GM19324 (cell line): ENCODE results near the gene IL12B.
"Not testable (repeated sequence)": the region's sequence is repeated elsewhere in the genome, so short reads cannot be mapped to it uniquely, and the experiment has no call there.

ENCODE experiments used
- ATAC-seq: cut with Tn5 transposase; IDR thresholded peaks from one replicate; pipeline ENCODE4 v1.9.1; 2021; ENCODE audit warnings: mild to moderate bottlenecking, moderate library complexity; ENCODE audit not compliant: unreplicated experiment, low FRiP score

IL12B gene

DNA sequence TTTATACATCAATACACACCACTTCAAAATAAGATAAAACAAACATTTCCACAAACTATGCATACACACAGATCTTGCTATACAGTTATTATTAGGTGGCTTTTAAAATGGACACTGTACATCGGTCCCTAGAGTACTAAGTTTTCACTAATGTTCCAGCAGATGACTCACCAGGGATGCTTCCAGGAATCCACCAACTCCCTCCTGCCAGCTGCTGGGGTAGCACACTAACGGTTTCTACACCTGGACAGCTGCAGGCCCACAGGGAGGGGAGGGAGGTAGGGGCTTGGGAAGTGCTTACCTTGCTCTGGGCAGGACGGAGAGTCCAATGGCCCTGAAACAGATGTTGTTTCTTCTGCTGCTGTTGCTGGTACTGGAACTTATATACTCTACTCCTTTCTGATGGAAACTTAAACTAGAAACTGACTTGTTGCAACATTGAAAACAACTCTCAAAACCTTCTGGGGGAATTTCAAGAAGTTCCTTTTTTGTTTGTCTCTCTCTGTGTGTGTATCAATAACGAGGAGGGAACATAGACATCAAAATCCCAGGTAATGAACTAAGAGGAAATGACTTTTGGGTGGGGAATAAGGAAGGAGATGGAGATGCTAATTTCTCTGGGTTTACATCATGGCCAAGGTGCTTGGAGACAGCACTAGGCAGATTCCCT, at the start of gene IL12B:
Gene IL12B, minus strand, starts transcription at position 357 of the 670 bp plus-strand sequence. CDS start 3,705 bp downstream, outside the sequence.
- no peak for ATAC-seq

DNA sequence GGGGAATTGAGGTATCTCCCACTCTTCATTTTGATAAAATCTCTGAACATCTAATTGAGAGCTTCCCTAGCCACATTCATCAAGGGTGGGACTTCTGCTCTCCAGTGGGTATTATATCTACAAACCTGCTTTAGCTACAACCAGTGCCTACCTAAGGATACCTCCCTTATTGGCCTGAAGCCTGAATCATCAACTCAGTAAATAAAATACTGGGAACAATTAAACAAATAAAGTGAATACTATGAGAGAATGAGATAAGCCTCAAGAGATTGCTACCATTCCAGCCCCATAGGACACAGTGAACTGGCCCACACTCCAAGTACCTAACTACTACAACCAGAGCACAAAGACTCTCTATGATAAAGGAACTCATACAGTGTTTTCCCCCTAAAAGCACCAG, 47.4 kb upstream of the IL12B start:
- ATAC-seq, result no peak

DNA sequence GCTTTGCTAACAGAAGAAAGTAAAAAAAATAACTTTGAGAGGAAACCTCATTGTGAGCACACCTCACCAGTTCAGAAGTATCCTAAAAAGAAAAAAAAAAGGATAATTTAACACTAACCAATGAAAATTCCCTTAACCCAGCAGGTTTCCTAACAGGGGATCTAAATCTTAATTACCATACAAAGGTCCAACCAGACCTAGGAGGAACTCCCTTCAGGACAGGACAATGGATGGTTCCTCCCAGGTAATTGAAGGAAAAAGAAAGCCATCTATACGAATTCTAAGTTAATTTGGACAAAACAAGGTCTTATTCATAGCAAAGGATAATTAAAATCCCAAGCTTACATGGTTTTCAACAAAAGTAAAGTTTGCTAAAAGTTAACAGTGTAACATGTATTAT, 37.6 kb upstream of the IL12B start:
- not testable (repeated sequence) for ATAC-seq

DNA sequence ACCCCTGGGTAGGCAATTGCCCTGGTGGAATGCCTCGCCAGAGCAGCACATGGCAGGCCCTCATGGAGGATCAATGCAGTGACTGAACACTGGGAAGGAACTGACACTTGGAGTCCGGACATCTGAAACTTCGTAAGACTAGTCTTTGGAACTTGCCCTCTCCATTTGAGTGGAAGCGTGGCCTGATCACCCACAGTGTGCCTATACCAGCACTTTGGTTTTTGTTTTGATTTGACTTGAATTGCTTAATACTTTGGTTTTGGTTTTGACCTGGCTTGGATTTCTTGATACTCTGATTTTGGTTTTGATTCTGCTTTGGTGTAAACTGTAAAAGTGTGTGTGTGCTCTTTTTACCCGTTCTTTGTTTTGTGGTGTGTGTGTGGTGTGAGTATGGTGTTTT, 36.5 kb upstream of the IL12B start:
- ATAC-seq, result not testable (repeated sequence)

- no peak for ATAC-seq
Observed at GRCh38 chr5:159362220-159362619, 31.9 kb upstream of the IL12B start.

DNA sequence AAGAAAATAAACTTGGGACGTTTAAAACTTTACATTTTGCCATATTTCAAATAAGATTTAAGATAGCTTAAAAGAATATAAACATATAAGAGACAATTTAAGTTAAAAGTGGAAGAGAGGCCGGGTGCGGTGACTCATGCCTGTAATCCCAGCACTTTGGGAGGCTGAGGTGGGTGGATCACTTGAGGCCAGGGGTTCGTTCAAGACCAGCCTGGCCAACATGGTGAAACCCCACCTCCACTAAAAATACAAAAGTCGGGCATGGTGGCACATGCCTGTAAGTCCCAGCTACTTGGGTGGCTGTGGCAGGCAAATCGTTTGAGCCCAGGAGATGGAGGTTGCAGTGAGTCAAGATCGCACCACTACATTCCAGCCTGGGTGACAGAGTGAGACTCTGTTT, 29.6 kb upstream of the IL12B start:
- not testable (repeated sequence) for ATAC-seq

GRCh38 chr5:159359408-159359807, 29.1 kb upstream of the IL12B start:
- no peak for ATAC-seq

- ATAC-seq, result no peak
Observed at GRCh38 chr5:159353661-159354252, 23.5 kb upstream of the IL12B start.

DNA sequence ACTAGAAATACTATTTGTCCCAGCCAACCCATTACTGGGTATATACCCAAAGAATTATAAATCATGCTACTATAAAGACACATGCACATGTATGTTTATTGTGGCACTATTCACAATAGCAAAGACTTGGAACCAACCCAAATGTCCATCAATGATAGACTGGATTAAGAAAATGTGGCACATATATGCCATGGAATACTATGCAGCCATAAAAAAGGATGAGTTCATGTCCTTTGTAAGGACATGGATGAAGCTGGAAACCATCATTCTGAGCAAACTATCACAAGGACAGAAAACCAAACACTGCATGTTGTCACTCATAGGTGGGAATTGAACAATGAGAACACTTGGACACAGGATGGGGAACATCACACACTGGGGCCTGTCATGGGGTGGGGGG, 20.4 kb upstream of the IL12B start:
- not testable (repeated sequence) for ATAC-seq

DNA sequence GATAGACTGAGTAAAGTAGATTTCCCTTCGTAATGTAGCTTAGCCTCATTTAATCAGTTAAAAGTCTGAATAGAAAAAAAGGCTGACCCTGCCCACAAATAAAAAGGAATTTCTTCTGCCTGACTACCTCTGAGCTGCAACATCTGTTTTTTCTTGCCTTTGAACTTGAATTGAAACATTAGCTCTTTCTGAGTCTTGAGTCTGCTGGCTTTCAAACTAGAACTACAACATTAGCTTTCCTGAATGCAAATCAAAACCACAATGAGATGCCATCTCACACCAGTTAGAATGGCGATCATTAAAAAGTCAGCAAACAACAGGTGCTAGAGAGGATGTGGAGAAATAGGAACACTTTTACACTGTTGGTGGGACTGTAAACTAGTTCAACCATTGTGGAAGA, 19.9 kb upstream of the IL12B start:
- peak; percentile 73 for ATAC-seq

DNA sequence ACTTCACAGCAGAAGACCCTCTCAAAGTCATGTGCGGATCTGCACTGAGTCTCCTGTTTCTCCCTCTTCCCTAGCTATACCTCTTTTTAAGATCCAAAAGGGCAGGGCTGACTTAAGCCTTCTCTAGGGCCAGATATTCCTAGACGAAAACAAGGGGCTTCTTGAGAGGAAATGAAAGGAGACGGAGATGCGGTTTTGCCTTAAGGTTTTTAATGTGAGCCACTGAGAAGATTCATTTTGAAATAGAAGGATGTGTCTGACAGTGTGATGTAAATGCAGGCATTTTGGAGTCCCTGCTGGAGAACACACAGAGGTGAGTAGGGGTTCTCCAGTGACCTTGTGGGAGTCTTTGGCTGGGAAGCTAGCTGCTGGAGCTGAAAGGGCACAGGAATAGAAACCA, 15.6 kb upstream of the IL12B start:
- ATAC-seq, result no peak

- no peak for ATAC-seq
Observed at GRCh38 chr5:159345336-159345735, 15.0 kb upstream of the IL12B start.

DNA sequence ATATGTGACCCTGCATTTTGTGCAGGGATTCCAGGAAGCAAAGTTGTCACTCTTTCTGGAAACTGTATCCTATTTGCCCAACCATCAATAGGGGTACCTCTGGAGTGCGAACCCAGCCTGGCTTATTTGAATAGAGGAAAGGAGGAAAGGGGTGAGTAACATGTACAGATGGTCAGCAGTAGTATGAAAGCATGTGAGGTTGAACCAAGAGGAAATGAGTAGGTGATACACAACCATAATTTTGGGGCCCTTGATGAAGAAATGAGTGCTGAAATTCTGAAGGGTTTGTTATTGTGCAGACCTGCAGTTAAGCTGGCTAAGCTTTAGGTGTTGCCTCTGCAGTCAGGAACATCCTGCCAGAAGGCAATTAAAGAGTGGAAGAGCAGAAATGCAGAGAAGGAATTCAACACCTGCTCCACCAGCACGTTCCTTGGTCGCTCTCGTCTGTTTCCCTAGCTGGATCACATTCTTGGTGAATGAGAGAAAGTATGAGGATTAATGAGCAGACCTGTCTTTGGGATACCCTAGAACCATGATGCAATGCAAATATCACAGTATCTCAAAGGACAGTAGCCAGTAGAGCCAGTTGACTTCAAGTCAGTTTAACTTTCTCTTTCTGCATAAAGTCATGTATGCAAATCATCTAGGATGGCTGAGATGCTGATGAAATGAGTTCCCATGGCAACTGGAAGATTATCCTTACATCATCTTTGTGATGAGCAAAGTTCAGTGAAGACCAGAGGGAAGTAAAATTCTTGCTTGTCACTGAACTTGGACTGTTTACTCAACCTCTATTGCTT, 13.2 kb upstream of the IL12B start:
- no peak for ATAC-seq

- no peak for ATAC-seq
Observed at GRCh38 chr5:159342840-159343239, 12.6 kb upstream of the IL12B start.

DNA sequence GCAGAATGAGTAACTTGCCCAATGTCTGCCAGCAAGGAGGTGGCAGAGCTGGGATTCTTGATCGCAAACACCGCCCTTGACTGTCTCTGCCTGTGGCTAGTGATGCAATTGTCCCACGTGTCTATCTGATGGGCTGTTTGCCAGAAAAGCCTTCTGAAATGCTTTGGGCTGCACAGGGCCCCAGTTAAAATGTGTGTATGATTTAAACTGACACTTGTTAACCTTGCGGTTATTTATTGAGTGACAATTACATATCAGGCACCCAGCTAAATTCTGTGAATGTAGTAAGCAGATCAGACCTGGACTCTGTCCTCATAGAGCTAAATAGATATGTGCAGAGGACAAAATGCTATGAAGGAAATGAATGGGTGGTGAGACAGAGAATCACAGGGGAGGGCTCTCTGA, 11.6 kb upstream of the IL12B start:
- no peak for ATAC-seq

- ATAC-seq, result no peak
Observed at GRCh38 chr5:159341145-159341544, 10.9 kb upstream of the IL12B start.

DNA sequence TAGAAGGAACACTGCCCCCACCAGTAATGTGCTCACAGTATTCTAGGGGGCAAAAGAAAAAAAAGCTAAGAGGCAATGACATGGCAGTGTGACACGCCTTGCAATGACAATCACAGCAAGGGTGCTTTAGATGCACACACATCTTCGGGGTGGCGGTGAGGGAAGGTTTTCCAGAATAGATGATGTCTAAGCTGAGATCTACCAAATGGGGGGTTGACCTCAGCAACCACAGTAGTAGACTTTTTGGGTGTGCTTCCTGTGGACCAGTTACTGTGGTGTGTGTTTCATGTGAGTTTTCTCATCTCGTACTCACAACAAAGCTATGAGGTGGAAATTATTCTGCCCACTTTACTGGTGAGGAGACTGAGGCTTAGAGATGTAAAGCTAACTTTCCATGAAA, 10.2 kb upstream of the IL12B start:
- no peak for ATAC-seq

DNA sequence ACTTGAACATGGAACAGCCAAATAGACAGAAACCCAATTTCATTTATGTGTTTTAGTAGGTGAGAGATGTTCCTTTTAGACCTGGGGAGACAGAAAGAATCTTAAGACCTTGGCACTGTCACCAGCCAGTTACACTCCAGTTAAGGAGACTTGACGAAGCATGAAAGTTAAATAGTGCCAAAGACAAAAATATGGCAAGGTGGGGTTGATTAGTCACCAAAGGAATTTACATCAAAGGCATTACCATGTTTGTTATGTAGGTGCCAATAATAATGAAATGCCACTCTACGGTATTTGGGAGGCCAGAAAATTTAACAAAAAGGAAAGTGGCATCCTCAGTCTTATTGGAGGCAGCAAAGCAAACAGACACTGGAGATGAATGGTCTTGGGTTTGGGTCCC, 9.2 kb upstream of the IL12B start:
- no peak for ATAC-seq

DNA sequence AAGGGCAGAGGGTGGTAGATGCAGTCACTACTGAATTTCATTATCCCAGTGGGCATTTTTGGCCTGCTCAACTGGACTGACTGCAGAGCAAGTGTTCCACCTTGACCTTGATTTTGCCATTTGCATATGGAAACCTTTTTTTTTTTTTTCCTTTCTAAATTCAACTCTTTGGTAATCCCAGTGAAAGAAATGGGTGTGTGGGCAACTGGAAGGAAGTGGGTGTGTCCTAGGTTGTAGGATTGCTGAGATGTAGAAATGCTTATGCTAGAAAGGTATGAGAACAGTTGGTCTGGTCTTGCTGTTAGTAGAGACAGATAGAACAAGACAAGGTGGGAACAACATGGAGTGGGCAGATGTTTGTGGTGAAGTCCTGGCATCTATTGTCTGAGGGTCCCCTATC, 7.8 kb upstream of the IL12B start:
- no peak for ATAC-seq

DNA sequence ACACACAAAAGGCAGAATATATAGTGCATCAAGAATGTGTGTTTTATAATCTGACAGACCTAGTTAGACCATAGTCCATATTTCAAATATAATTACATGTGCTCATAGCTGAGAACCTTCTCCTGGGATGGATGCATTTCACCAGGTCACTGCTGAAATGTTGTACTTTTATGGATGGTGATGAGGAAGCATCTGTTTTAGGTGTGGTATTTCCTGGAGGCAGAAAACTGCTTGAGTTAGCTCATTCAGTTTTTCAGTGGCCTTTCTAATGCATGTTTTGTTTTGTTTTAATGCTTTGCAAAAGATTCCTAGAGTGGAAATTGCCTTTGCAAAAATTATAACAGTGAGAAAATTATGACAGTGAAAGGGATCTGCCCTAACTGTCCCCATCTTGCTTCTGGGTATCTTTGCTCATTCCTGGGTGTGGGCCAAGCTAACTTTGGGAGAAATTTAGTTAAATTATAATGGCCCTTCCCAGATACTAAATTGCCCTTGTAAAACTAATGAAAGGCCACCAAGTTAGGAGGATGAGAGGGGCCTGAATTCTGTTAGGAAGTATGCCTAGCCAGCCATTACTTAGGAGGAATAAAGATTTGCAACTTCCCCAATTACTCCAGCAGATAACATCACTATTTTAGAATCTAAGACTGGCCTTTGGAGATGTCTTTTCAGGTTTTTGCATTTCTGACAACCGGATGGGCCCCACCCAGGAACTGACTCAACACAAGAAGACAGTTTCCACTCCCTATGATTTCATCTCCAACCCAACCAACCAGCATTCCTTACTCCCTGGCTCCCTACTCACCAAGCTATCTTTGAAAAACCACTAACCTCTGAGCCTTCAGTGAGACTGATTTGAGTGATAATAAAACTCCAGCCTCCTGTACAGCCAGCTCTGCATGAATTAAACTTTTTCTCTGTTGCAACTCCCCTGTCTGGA, 7.0 kb upstream of the IL12B start:
- ATAC-seq, result no peak

DNA sequence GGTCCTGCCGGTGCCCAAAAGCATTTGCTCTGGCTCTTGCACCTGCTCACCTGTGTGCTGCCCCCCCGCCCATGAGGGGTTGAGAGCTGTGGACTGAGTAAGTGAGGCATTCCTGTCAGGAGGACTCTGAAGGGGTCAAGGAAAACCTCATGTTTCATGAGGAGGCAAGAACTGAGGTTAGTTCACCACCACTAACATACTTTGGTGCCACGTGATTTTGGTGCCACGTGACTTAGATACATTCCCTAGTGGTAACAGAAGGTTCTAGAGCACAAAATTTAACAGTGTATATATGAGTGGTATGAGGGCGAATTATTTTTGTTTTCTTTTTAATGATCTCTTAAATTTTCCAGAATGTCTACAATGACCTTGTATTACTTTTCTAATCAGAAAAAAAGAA, 6.3 kb upstream of the IL12B start:
- ATAC-seq, result no peak
